ENCODE results near the gene LIN54. TPM values are rescaled to one million over a fixed set of nuclear protein-coding genes. Genes with fewer than 3 reads are reported as not detected.
"Not testable (repeated sequence)": the region's sequence is repeated elsewhere in the genome, so short reads cannot be mapped to it uniquely, and the experiment has no call there.

The LIN54 gene
- total RNA-seq, result 10 to 100 TPM; 10.3 to 13.6 TPM

- peaks cover 26 to 31% of the 10 kb centered on the region in 2 donors for H3K4me1 ChIP-seq (ENCODE audit: control insufficient read depth in 1 of 2, low read depth in 2 of 2)
- TF ChIP-seq CTCF (IDR thresholded peaks at IDR 0.05), result no peak
- no peaks in the 10 kb centered on the region for H3K27me3 ChIP-seq (replicated peaks; ENCODE audit: insufficient read depth)
- no peaks in the 10 kb centered on the region for H3K9me3 ChIP-seq
- H3K4me3 ChIP-seq, result peak within 1 kb of the TSS; percentile 97
- no peaks in the 10 kb centered on the region for H3K36me3 ChIP-seq
- peak; percentile 31 for ATAC-seq (ENCODE audit: insufficient number of reproducible peaks, low FRiP score, low read depth)
- DNase-seq (ENCODE audit: low spot score), result peak; percentile 53
- peak within 1 kb of the TSS; percentile 93 to 95 for H3K27ac ChIP-seq
These were observed at the start of gene LIN54 for GRCh38 chr4:83010522-83011318. TSS of gene LIN54 (minus strand) at chr4:83010823. CDS start at chr4:82984844, 25,979 bp downstream.

DNA sequence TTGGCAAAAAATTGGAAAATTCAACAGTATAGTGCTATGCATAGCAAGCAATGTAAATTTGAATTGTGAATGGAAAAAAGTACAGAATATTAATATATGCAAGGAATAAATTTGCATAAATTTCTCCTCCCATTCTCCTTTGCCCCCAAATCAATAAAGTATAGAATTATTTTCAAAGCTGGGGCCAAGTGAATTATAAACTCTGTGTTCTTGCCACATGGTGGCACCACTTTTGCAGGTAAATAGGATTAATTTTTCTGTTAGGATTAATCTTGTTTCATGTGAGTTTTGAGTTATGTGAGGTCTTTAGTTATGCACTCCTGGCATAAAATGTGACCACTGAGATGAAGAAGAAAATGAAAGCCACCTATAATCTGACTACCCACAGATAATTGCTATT is 44.3 kb upstream of the LIN54 start:
- H3K36me3 ChIP-seq, result peaks cover 16% of the 10 kb centered on the region
- ATAC-seq (ENCODE audit: insufficient number of reproducible peaks, low FRiP score, low read depth), result no peak
- H3K27ac ChIP-seq, result no peak overlapping the region
- no peak overlapping the region for H3K4me3 ChIP-seq
- H3K4me1 ChIP-seq (ENCODE audit: control insufficient read depth in 1 of 2, low read depth in 2 of 2), result no peaks in the 10 kb centered on the region
- TF ChIP-seq CTCF (IDR thresholded peaks at IDR 0.05), result no peak
- no peaks in the 10 kb centered on the region for H3K27me3 ChIP-seq (replicated peaks; ENCODE audit: insufficient read depth)
- DNase-seq (ENCODE audit: low spot score), result no peak
- no peaks in the 10 kb centered on the region for H3K9me3 ChIP-seq

DNA sequence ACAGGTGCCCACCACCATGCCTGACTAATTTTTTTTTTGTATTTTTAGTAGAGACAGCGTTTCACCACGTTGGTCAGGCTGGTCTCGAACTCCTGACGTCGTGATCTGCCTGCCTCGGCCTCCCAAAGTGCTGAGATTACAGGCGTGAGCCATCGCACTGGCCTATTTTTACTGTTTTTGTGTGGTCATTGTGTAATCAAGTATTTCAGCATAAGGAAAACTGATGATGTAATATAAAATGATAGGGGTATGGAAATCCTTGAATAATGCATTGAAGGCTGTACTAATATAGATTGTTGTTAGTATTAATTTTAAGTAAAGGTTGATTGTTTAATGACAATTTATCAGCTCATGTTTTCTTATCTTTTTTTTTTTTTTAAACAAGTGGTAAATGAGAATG is 38.2 kb upstream of the LIN54 start:
- not testable (repeated sequence) for H3K4me3 ChIP-seq; H3K9me3 ChIP-seq; DNase-seq (ENCODE audit: low spot score); H3K27ac ChIP-seq; H3K27me3 ChIP-seq (replicated peaks; ENCODE audit: insufficient read depth); H3K4me1 ChIP-seq (ENCODE audit: control insufficient read depth in 1 of 2, low read depth in 2 of 2); ATAC-seq (ENCODE audit: insufficient number of reproducible peaks, low FRiP score, low read depth)
- H3K36me3 ChIP-seq, result peaks cover 19% of the 10 kb centered on the region

- peaks cover 19% of the 10 kb centered on the region for H3K36me3 ChIP-seq
- no peaks in the 10 kb centered on the region for H3K27me3 ChIP-seq (replicated peaks; ENCODE audit: insufficient read depth)
- H3K27ac ChIP-seq, result no peak overlapping the region
- peaks cover 0 to 7% of the 10 kb centered on the region in 2 donors for H3K4me1 ChIP-seq (ENCODE audit: control insufficient read depth in 1 of 2, low read depth in 2 of 2)
- no peak overlapping the region for H3K4me3 ChIP-seq
- DNase-seq (ENCODE audit: low spot score), result no peak
- no peak for ATAC-seq (ENCODE audit: insufficient number of reproducible peaks, low FRiP score, low read depth)
- no peak for TF ChIP-seq CTCF (IDR thresholded peaks at IDR 0.05)
- H3K9me3 ChIP-seq, result no peaks in the 10 kb centered on the region
These were observed 36.3 kb upstream of the LIN54 start for GRCh38 chr4:83046693-83047473.

DNA sequence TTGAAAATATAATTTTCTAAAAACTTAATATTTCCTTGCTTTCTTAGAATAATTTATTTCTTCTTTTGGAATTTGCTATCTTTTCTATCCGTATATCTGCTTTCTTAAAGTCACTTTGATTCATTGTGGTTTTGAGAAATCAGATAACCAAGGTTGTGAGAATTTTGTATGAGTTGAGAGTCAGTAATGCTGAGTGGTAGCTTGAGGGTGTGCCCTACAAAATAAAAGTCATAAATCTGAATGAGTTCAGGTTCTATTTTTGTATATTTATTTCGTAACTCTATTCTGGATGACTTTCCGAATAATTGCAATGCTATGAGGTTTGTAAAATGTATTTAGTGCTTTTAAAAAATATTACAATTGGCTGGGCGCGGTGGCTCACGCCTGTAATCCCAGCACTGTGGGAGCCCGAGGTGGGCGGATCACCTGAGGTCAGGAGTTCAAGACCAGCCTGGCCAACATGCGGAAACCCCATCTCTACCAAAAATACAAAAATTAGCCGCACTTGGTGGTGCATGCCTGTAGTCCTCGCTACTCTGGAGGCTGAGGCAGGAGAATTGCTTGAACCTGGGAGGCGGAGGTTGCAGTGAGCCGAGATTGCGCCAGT is 33.3 kb upstream of the LIN54 start:
- ATAC-seq (ENCODE audit: insufficient number of reproducible peaks, low FRiP score, low read depth) (peak; percentile 98), DNase-seq (ENCODE audit: low spot score) (no peak)
- Histone ChIP-seq H3K27ac (peak overlapping the region in 1 of 2 donors; percentile 73), H3K9me3 (no peaks in the 10 kb centered on the region), H3K27me3 (replicated peaks; ENCODE audit: insufficient read depth) (no peaks in the 10 kb centered on the region), H3K36me3 (no peaks in the 10 kb centered on the region), H3K4me1 (ENCODE audit: control insufficient read depth in 1 of 2, low read depth in 2 of 2) (peaks cover 0 to 7% of the 10 kb centered on the region in 2 donors), H3K4me3 (no peak overlapping the region)
- TF ChIP-seq CTCF (IDR thresholded peaks at IDR 0.05), result no peak

DNA sequence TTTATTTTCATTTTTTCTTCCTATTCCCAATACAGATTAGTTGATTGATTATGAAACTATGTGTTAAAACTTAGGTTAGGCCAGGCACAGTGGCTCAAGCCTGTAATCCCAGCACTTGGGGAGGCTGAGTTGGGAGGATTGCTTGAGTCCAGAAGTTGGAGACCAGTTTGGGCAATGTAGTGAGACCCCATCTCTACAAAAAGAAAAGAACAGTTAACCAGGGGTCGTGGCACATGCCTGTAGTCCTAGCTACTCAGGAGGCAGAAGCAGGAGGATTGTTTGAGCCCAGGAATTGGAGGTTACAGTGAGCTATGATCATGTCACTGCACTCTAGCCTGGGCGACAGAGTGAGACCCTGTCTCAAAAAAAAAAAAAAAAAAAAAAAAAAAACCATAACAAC is 32.5 kb upstream of the LIN54 start:
- not testable (repeated sequence) for H3K36me3 ChIP-seq; H3K9me3 ChIP-seq; H3K27me3 ChIP-seq (replicated peaks; ENCODE audit: insufficient read depth); ATAC-seq (ENCODE audit: insufficient number of reproducible peaks, low FRiP score, low read depth); H3K4me3 ChIP-seq; H3K4me1 ChIP-seq (ENCODE audit: control insufficient read depth in 1 of 2, low read depth in 2 of 2); DNase-seq (ENCODE audit: low spot score)
- peak overlapping the region in 1 of 2 donors; percentile 30 for H3K27ac ChIP-seq

All from thoracic aorta (tissue), 2 donors.